Fibroblast of skin of left biceps (primary cell): Measurements from ENCODE around the gene MRPL41.
"Not testable (repeated sequence)": the region's sequence is repeated elsewhere in the genome, so short reads cannot be mapped to it uniquely, and the experiment has no call there.

ENCODE experiments used
- DNase-seq, 2 experiments: peaks; one replicate each; pipeline ENCODE4 v3.0.0-alpha.2; 2013; ENCODE audit warnings: low read depth in 2 of 2

The MRPL41 gene

GRCh38 chr9:137551264-137552021, at the start of gene MRPL41:
Gene MRPL41 (plus strand): TSS chr9:137551879. CDS start chr9:137552082, 203 bp downstream.
- DNase-seq: peak; percentile 56 to 62

GRCh38 chr9:137502008-137502911, 49.4 kb upstream of the MRPL41 start:
- DNase-seq: no peak

DNA sequence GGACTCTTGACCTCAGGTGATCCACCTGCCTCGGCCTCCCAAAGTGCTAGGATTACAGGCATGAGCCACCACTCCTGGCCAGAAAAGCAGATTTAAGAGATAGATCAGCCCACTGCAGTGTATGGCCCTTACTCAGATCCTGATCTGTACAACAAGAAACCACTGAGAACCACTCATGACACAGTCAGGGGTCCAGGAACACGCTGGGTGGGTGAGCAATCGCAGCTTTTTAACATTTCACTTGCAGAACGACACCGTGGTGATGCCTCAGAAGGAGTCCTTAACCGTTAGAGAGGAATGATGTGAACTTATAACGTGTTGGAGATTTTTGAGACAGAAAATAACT, 47.3 kb upstream of the MRPL41 start:
- no peak for DNase-seq

DNA sequence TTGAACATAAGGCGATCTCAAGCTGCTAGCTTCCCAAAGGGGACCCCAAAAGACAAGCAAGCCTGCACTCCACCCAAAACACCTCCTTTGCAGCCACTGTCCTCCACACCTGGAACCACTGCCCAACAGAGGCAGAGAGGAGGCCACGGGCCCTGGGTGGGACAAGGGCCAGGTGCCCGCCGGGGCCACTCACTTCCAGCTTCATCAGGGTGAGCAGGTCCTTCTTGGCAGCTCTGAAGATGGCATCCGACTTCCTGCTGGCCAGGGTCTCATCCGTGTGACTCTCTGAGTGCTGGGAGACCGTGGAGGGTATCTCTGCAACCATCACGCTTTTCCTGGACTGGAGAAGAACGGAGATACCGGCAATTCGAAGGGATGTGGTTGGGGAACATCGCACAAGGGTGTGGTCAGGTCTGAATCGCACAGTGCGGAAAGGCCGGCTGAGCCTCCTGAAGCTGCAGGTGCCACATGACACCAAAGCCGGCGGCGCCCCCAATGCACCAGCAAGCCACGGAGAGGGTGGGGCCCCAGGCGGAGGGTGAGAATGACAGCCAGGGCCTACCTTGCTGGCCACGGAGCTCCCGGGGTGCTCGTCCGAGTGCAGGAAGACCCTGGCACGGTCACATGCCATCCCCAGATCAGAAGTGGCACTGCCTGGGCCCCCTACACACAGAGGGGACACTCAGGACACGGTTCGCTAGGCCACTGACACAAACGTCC, 46.1 kb upstream of the MRPL41 start:
- DNase-seq: no peak

DNA sequence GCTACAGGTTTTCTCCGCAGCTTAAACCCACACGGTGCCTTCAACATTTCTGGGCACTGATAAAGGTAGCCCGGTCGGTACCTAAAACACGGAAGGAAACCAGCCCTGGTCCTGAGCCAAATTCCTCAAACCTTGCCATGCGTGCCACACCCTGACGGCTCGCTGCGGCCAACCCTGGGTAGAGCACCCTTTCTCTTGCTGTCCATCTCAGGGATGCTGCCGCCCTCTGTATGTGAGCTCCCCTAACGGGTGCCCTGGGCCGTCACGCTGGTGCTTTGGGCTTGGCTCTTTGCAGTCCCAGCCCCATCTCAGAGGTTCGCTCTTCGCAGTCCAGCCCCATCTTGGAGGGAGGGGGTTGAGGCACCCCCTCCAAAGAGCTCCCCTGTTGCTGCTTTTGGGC, 45.4 kb upstream of the MRPL41 start:
- no peak for DNase-seq

GRCh38 chr9:137506702-137507171, 44.9 kb upstream of the MRPL41 start:
- peak; percentile 60 to 61 for DNase-seq

DNA sequence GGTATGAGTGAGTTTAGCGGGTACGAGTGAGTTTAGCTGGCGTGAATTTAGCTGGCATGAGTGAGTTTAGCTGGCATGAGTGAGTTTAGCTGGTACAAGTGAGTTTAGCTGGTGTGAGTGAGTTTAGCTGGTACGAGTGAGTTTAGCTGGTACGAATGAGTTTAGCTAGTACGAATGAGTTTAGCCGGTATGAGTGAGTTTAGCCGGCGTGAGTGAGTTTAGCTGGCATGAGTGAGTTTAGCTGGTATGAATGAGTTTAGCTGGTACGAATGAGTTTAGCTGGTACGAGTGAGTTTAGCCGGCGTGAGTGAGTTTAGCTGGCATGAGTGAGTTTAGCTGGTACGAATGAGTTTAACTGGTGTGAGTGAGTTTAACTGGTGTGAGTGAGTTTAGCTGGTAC, 42.5 kb upstream of the MRPL41 start:
- no peak for DNase-seq

- not testable (repeated sequence) for DNase-seq
Measured at GRCh38 chr9:137511126-137511525, 40.6 kb upstream of the MRPL41 start.

DNA sequence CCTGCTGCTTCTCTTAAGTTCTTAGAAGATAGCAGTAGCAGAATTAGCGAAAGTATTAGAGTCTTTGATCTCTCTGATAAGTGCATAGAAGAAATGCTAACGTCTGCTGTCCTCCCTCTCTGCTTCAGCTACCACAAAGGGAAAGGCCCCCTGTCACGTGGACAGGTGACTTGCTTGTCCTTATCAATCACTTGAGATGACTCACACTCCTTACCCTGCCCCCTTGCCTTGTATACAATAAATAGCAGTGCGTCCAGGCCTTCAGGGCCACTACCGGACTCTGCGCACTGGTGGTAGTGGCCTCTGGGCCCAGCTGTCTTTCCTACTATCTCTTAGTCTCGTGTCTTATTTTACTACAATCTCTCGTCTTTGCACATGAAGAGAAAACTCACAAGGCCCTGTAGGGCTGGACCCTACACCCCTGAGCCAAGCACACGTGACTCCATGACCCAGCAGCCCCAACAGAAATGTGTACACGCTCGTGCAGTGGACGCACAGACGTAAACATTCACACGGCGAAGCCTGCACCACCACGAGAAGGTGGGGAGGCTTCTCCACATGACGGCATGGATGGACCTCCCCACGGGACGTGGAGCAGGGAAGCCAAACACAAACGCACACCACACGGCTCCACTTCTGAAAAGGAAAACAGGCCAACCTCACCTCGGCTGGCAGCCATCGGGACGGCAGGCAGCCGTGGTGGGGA, 39.8 kb upstream of the MRPL41 start:
- DNase-seq: no peak

DNA sequence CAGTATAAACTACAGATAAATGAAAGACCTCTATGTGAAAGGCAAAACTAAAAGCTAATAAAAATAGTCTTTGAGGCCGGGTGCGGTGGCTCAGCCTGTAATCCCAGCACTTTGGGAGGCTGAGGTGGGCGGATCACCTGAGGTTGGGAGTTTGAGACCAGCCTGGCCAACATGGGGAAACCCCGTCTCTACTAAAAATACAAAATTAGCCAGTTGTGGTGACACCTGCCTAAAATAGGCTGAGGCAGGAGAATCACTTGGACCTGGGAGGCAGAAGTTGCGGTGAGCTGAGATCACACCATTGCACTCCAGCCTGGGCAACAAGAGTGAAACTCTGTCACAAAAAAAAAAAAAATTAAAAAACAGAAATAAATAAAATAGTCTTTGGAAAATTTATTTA, 38.5 kb upstream of the MRPL41 start:
- not testable (repeated sequence) for DNase-seq

DNA sequence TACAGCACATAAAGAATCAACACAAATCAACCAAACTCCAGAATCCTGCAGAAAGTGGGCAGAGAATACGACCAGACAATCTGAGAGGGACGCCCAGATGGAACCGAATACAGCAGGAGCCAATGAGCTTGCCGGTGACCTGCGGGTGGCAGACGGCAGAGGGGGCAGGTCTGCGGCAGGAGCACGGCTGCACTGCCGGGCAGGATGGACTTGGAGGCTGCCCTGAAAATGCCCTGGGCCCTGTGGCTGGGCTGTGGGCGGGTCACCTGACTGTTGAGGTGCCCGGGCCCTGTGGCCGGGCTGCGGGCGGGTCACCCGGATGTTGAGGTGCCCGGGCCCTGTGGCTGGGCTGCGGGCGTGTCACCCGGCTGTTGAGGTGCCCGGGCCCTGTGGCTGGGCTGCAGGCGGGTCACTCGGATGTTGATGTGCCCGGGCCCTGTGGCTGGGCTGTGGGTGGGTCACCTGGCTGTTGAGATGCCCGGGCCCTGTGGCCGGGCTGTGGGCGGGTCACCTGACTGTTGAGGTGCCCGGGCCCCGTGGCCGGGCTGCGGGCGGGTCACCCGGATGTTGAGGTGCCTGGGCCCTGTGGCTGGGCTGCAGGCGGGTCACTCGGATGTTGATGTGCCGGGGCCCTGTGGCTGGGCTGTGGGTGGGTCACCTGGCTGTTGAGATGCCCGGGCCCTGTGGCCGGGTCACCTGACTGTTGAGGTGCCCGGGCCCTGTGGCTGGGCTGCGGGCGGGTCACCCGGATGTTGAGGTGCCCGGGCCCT, 37.7 kb upstream of the MRPL41 start:
- not testable (repeated sequence) for DNase-seq

DNA sequence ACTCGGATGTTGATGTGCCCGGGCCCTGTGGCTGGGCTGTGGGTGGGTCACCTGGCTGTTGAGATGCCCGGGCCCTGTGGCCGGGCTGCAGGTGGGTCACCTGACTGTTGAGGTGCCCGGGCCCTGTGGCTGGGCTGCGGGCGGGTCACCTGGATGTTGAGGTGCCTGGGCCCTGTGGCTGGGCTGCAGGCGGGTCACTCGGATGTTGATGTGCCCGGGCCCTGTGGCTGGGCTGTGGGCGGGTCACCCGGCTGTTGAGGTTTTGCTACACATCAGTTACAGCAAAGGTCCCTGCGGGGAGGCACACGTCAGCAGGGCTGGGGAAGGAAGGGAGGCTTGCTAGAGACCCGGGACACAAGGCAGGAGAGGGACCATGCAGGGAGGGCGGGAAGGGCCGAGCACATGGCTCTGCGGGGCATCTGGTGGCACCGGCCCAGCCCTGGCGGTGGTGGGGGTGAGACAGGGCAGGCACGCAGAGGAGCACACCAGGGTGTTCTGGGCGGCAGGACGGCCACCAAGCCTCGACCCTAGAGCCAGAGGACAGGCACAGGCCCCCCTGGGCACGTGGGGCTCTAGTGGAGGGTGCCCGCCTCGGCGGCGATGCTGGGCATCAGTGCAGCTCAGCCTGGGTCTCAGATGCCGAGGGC, 36.9 kb upstream of the MRPL41 start:
- no peak for DNase-seq

- DNase-seq: no peak
Measured at GRCh38 chr9:137515338-137515724, 36.3 kb upstream of the MRPL41 start.

GRCh38 chr9:137516144-137516917, 35.3 kb upstream of the MRPL41 start:
- no peak for DNase-seq

GRCh38 chr9:137518661-137519459, 32.8 kb upstream of the MRPL41 start:
- DNase-seq: peak in 1 of 2 experiments; percentile 2

GRCh38 chr9:137519553-137519952, 32.1 kb upstream of the MRPL41 start:
- no peak for DNase-seq

DNA sequence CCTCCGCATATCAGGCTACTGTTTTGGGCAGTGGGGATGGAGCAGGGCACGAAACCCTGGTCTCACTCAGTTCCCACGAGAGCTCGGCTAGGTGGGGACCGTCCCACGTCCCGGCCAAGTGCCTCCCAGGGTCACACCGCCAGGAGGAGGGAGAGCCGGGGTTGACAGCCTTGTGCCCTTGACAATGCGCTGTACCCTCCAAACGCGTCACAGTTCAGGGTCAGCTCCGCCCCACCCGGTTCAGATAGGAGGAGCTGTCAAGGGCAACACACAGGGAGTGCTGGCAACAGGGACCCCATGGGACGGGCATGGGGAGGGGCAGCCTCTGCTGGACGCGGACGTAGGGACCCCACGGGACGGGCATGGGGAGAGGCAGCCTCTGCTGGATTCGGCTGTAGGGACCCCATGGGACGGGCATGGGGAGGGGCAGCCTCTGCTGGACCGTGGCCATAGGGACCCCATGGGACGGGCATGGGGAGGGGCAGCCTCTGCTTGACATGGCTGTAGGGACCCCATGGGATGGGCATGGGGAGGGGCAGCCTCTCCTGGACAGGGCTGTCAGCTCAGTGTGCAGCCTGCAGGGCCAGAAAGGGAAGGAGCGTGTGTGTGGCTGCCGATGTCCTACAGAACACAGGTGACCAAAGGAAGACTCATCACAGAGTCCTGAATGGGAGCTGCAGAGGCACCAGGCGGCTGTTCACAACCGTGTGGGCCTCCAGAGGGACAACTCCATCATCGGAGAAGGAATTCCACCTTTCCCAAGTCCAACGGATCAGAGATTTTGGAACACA, 30.9 kb upstream of the MRPL41 start:
- no peak for DNase-seq
